NCI-H345 treated with DMSO at 0.1 percent for 48 hours (cell line): ENCODE measurements around the gene JMJD8.
"Not testable (repeated sequence)": the region's sequence is repeated elsewhere in the genome, so short reads cannot be mapped to it uniquely, and the experiment has no call there.

Experiments
- DNase-seq: peaks from one replicate; lab custom pipeline; 2025; ENCODE audit not compliant: unreplicated experiment; lab: John Stamatoyannopoulos, UW

The JMJD8 gene

DNA sequence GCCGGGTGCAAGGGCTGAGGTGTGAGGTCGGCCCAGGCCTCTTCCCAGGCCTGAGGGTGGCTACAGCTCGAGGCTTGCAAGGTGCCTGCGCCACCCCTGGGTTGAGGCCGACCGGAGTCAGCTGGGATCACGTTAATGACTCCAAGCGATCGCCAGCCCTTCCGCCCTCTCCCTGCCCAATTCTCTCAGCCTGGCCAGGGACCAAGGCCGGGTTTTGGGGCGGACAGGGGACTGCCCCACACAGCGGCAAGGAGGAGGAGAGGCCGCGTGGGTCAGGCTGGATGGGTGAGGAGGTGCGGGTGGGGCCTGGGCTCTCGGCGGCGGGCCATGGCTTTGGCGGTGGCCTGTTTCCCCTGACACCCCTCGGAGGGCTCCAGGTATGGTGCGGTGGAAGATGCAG, 9.2 kb upstream of the JMJD8 start:
- no peak for DNase-seq

- no peak for DNase-seq
These were observed 8.4 kb upstream of the JMJD8 start for GRCh38 chr16:692356-693108.

DNA sequence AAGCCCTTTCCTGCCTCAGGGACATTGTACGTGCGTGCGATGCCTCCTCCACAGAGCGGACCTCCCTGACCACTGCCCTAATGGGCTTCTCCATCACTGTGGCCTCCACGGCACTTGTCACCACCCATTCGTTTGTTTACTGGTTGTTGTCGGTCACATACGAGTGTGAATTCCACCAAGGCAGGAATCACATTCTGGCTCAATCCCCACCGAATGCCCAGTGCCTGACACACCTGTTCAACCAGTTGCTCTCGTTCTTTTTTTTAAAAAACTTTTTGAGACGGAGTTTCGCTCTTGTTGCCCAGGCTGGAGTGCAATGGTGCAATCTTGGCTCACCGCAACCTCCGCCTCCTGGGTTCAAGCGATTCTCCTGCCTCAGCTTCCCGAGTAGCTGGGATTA, 7.1 kb upstream of the JMJD8 start:
- not testable (repeated sequence) for DNase-seq

DNA sequence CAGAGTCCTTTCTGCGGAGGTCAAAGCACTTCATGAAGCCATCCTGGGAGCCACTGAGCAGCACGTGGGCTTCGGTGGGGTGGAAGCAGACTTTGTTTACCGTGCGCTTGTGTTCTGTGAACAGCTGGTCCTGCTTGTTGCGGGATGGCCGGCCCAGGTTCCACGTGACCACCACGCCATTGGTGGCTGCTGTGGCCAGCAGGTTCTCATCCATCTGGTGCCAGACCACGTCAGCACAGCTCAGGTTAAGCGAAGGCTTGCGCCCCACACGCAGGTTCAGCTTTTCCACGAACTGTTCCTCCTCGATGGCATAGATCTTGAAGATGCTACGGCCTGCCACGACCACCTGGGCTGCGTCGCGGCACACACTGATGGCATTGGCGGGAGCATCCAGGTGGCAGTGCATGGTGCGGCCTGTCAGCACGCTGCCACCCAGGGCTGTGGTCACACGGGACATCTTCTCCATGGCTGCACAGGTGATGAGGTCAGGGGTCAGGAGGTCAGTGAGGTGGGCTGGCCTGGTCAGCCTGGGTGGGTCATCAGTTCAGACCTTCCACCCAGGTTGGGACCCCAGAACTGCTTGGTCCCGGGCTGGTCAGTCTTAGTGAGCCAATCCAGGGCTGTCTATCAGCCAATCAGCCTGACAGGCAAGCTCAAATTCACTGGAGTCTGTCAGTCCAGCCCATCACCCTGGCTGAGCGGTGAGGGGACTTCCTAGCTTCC, 5.2 kb upstream of the JMJD8 start:
- no peak for DNase-seq

- no peak for DNase-seq
These were observed 3.4 kb upstream of the JMJD8 start for GRCh38 chr16:687499-687898.

GRCh38 chr16:686459-687260, 2.5 kb upstream of the JMJD8 start:
- no peak for DNase-seq

- DNase-seq: no peak
These were observed 1.8 kb upstream of the JMJD8 start for GRCh38 chr16:685967-686366.

DNA sequence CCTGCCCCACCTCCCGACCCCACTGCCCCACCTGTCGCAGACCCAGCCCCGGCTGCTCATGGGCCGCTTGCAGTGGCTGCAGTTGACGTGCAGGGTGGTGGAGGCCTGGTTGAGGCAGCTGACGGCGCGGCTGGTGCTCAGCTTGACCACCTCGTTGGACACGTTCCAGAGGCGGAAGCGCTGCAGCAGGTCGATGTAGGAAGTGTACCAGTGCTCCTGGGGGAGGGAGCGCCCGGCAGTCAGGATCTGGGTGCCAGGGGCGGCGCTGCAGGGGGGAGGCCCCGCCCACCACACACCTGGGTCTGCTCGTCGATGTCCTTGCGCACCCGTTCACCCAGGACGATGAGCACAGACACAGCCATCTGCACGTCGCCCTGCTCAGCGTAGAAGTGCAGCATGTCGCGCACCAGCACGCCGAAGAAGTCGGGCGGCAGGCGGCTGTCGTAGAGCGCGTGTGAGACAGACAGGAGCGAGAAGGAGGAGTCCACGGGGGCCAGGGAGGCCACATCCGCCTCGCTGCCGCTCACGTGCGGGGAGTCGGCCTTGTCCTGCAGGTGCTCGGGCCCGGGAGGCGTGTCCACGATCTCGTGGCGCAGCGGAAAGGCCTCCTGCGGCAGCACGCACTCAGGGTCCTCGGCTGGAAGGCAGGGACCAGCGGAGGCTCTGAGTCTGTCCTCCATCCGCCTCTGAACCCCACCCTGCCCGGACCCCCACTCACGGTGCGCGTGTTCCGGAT, 995 bp upstream of the JMJD8 start:
- peak; percentile 66 for DNase-seq

GRCh38 chr16:683396-684070, 601 bp downstream of the JMJD8 start:
- no peak for DNase-seq

GRCh38 chr16:682493-683395, 1.4 kb downstream of the JMJD8 start:
- DNase-seq: no peak

DNA sequence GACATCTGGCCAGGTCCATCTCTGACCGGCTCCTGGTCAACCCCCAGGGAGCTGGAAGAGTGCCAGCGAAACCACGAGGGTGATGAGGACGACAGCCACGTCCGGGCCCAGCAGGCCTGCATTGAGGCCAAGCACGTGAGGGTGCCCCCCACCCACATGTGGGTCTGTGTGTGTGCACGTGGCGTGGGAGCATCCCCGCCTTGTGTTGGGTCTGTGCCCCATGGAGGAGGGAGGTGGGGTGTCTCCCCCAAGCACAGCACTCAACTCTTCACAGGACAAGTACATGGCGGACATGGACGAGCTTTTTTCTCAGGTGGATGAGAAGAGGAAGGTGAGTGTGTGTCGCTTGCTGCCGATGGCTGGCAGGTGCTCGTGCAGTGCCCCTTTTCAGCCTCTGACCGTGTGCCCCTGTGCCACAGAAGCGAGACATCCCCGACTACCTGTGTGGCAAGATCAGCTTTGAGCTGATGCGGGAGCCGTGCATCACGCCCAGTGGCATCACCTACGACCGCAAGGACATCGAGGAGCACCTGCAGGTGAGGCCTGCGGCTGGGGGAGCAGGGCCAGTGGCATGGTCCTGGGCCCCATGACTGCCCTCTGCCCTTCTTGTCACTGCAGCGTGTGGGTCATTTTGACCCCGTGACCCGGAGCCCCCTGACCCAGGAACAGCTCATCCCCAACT, 2.2 kb downstream of the JMJD8 start:
- DNase-seq: no peak

- no peak for DNase-seq
These were observed 3.0 kb downstream of the JMJD8 start for GRCh38 chr16:680967-681745.

- no peak for DNase-seq
These were observed 3.5 kb downstream of the JMJD8 start for GRCh38 chr16:680625-680945.

GRCh38 chr16:679814-680624, 4.1 kb downstream of the JMJD8 start, which contains the start of gene STUB1:
Gene STUB1 (plus strand): TSS chr16:680410. CDS start chr16:680526, 116 bp downstream.
- peak; percentile 86 for DNase-seq

DNA sequence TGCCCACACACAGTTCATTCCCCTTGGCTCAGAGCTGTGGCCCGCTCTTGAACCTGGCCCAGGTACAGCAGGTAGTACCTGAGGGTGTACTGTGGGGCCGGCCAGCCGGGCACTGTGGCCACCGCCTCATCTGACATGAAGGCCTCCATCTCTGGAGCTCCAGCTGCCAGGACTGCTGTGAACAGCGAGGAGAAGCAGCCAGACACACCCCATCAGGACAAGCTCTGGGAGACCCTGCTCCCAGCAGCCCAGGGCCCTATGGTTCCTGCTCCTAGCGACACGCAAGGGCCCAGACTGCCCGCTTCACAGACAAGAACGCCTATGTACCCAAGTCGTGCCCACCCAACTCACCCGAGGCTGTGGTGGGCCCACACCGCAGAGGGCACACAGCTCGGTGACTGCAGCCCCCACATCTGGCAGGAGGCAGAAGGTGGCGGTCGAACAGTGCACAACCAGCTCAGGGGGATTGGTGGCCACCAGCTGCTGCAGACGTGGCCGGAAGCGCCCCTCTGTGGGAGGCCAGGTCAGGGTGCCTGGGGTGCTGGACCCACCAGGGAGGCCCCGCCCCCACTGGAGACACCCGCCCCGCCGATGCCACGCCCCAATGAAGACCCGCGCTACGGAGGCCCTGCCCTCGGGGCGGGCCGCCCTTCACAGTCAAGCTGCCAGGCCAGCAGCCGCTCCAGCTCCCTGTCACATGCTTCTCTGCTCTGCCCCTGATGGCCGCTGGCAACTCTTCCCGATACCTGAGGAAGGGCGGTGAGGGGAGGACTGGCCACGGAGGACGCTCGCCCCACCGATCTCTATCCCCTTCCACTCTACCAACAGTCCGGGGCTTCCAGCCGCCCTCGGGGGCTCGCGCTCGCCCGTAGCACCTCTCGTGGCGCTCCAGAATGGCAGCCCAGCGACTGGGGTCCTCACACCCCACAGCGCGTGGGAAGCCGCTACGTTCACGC, 5.0 kb downstream of the JMJD8 start:
- DNase-seq: peak; percentile 59

- no peak for DNase-seq
These were observed 5.8 kb downstream of the JMJD8 start for GRCh38 chr16:678209-678857.
